Glutamatergic neuron (in vitro differentiated cells): Measurements from ENCODE around the gene OR51L1. TPM values are rescaled to one million over a fixed set of nuclear protein-coding genes. Genes with fewer than 3 reads are reported as not detected.

Source experiments
- DNase-seq: peaks from one replicate; pipeline ENCODE4 v3.0.0; 2022
- H3K27ac Mint-ChIP-seq: one replicate; pipeline ENCODE4 v1.8.0; 2020; ENCODE audit warnings: mild to moderate bottlenecking, mixed read lengths, inconsistent platforms; ENCODE audit not compliant: unreplicated experiment
- H3K27me3 Mint-ChIP-seq: one replicate; pipeline ENCODE4 v1.8.0; 2020; ENCODE audit warnings: mild to moderate bottlenecking, moderate library complexity, mixed read lengths, inconsistent platforms; ENCODE audit not compliant: unreplicated experiment
- H3K36me3 Mint-ChIP-seq: one replicate; pipeline ENCODE4 v1.8.0; 2020; ENCODE audit warnings: mild to moderate bottlenecking, mixed read lengths, inconsistent platforms; ENCODE audit not compliant: unreplicated experiment
- H3K4me1 Mint-ChIP-seq: one replicate; pipeline ENCODE4 v1.8.0; 2020; ENCODE audit warnings: mild to moderate bottlenecking, low read depth, mixed read lengths, inconsistent platforms; ENCODE audit not compliant: unreplicated experiment
- H3K4me3 Mint-ChIP-seq: one replicate; pipeline ENCODE4 v1.8.0; 2020; ENCODE audit warnings: mild to moderate bottlenecking, mixed read lengths, inconsistent platforms; ENCODE audit not compliant: unreplicated experiment
- H3K9me3 Mint-ChIP-seq: one replicate; pipeline ENCODE4 v1.8.0; 2020; ENCODE audit warnings: mild to moderate bottlenecking, moderate library complexity, mixed read lengths, inconsistent platforms; ENCODE audit not compliant: unreplicated experiment
- total RNA-seq: library from RNA; stranded (reverse); fragmentation: NEBNext Ultra II Directional; extraction: Animal tissue kit (Norgen Biotek cat#: 25700); gene quantifications from one replicate; pipeline ENCODE4 v1.2.1, GENCODE V29; 2021; ENCODE audit not compliant: unreplicated experiment
- TF ChIP-seq, protein P1 (sequence below): fragments of 200-600 bp; sonication (generic); IDR thresholded peaks from one replicate; pipeline ENCODE4 v1.5.0; 2021; ENCODE audit not compliant: partially characterized antibody, unreplicated experiment

Gene OR51L1
- total RNA-seq, 1 donor from 2014 or later = not detected

DNA sequence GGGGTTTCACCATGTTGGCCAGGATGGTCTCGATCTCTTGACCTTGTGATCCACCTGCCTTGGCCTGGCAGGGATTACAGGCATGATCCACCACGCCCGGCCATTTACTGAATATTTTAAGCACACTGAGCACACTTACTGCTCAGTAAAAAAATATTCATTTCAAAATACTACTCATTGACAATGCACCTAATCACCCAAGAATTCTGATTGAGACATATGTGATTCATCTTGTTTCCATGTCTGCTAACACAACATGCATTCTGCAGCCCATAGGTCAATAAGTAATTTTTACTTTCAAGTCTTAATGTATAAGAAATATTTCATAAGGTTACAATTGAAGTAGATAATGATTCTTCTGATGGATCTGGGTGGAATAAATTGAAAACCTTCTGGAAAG, 47.4 kb downstream of the OR51L1 start:
- H3K4me1 Mint-ChIP-seq = peaks cover 6% of the 10 kb centered on the region
- H3K9me3 Mint-ChIP-seq = no peaks in the 10 kb centered on the region
- no peak overlapping the region for H3K27ac Mint-ChIP-seq
- H3K36me3 Mint-ChIP-seq = no peaks in the 10 kb centered on the region
- TF ChIP-seq, protein P1, sequence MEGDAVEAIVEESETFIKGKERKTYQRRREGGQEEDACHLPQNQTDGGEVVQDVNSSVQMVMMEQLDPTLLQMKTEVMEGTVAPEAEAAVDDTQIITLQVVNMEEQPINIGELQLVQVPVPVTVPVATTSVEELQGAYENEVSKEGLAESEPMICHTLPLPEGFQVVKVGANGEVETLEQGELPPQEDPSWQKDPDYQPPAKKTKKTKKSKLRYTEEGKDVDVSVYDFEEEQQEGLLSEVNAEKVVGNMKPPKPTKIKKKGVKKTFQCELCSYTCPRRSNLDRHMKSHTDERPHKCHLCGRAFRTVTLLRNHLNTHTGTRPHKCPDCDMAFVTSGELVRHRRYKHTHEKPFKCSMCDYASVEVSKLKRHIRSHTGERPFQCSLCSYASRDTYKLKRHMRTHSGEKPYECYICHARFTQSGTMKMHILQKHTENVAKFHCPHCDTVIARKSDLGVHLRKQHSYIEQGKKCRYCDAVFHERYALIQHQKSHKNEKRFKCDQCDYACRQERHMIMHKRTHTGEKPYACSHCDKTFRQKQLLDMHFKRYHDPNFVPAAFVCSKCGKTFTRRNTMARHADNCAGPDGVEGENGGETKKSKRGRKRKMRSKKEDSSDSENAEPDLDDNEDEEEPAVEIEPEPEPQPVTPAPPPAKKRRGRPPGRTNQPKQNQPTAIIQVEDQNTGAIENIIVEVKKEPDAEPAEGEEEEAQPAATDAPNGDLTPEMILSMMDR = no peak
- no peak overlapping the region for H3K4me3 Mint-ChIP-seq
- DNase-seq = no peak
- peaks cover 3% of the 10 kb centered on the region for H3K27me3 Mint-ChIP-seq

DNA sequence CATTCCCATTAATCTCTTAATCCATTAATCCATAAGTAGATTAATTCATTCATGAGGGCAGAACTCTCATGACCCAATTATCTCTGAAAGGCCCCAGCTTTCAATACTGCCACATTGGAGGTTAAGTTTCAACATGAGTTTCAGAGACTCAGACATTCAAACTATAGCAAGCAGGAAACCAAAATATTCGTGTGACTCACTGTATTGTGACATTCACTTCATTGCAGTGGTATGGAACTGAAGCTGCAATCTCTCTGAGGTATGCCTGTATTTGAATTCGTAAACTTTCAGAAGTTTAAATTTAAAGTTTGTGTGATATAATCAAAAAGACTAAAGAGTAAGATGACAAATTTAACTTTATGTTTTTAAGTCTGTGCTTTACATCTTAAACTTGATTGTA, 48.7 kb downstream of the OR51L1 start:
- H3K27me3 Mint-ChIP-seq = peaks cover 2% of the 10 kb centered on the region
- H3K4me3 Mint-ChIP-seq = no peak overlapping the region
- peaks cover 2% of the 10 kb centered on the region for H3K4me1 Mint-ChIP-seq
- DNase-seq = no peak
- TF ChIP-seq, protein P1 = no peak
- no peaks in the 10 kb centered on the region for H3K9me3 Mint-ChIP-seq
- no peak overlapping the region for H3K27ac Mint-ChIP-seq
- H3K36me3 Mint-ChIP-seq = no peaks in the 10 kb centered on the region

DNA sequence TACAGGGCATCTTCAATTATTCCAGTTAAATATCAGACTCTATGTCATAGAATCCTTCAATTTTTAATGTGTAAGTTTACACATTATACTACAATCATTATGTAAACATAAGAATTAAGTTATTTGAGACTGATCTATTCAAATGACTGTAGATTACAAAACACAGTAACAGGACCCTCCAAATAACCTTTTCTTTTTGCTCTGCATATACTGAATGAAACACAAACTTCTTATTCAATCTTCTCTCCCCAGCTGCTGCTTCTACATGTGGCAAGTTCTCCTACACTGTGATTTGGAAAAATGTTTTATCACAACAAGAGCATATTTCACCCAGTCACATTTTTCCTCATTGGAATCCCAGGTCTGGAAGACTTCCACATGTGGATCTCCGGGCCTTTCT, 51.6 kb downstream of the OR51L1 start, which contains the start of gene OR52J3:
Gene OR52J3 (plus strand): TSS at position 301 of the 400 bp plus-strand sequence. CDS start 0 bp downstream, at position 301.
- TF ChIP-seq, protein P1 = no peak
- Mint-ChIP-seq H3K4me3 (no peak within 1 kb of the TSS), H3K4me1 (peaks cover 2% of the 10 kb centered on the region), H3K27ac (no peak within 1 kb of the TSS), H3K9me3 (no peaks in the 10 kb centered on the region), H3K36me3 (no peaks in the 10 kb centered on the region), H3K27me3 (peaks cover under 1% of the 10 kb centered on the region)
- no peak for DNase-seq

DNA sequence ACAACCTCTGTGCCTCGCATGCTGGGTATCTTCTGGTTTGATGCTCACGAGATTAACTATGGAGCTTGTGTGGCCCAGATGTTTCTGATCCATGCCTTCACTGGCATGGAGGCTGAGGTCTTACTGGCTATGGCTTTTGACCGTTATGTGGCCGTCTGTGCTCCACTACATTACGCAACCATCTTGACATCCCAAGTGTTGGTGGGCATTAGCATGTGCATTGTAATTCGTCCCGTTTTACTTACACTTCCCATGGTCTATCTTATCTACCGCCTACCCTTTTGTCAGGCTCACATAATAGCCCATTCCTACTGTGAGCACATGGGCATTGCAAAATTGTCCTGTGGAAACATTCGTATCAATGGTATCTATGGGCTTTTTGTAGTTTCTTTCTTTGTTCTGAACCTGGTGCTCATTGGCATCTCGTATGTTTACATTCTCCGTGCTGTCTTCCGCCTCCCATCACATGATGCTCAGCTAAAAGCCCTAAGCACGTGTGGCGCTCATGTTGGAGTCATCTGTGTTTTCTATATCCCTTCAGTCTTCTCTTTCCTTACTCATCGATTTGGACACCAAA, 52.2 kb downstream of the OR51L1 start:
- TF ChIP-seq, protein P1 = no peak
- no peak for DNase-seq
- H3K27me3 Mint-ChIP-seq = no peaks in the 10 kb centered on the region

More for the DNA sequence above, 52.2 kb downstream of the OR51L1 start:
- Mint-ChIP-seq H3K27ac (no peak overlapping the region), H3K9me3 (no peaks in the 10 kb centered on the region), H3K4me3 (no peak overlapping the region), H3K4me1 (peaks cover 2% of the 10 kb centered on the region), H3K36me3 (no peaks in the 10 kb centered on the region)

Other genes with a start within 250 kb of the OR51L1 start
- not detected for gene OR51F1, start 224.9 kb upstream of the OR51L1 start, total RNA-seq
- not detected for gene OR52R1, start 190.5 kb upstream of the OR51L1 start, total RNA-seq
- gene OR51F2, start 173.5 kb upstream of the OR51L1 start, total RNA-seq = not detected
- gene OR51S1, start 145.6 kb upstream of the OR51L1 start, total RNA-seq = not detected
- not detected for gene OR51T1, start 113.0 kb upstream of the OR51L1 start, total RNA-seq
- gene OR51A7, start 91.1 kb upstream of the OR51L1 start, total RNA-seq = not detected
- not detected for gene OR51G2, start 75.5 kb upstream of the OR51L1 start, total RNA-seq
- gene OR51G1, start 70.5 kb upstream of the OR51L1 start, total RNA-seq = not detected
- gene OR51A4, start 47.2 kb upstream of the OR51L1 start, total RNA-seq = not detected
- not detected for gene OR51A2, start 39.1 kb upstream of the OR51L1 start, total RNA-seq
- not detected for gene OR52J3, start 51.7 kb downstream of the OR51L1 start, total RNA-seq
- gene OR52E2, start 64.8 kb downstream of the OR51L1 start, total RNA-seq = not detected
- gene OR52E1, start 74.7 kb downstream of the OR51L1 start, total RNA-seq = not detected
- gene OR52A5, start 143.5 kb downstream of the OR51L1 start, total RNA-seq = 0.25 TPM
- not detected for gene OR52A1, start 159.9 kb downstream of the OR51L1 start, total RNA-seq
- not detected for gene OR51V1, start 205.8 kb downstream of the OR51L1 start, total RNA-seq
- not detected for gene HBB, start 232.2 kb downstream of the OR51L1 start, total RNA-seq
- gene HBD, start 239.6 kb downstream of the OR51L1 start, total RNA-seq = not detected